VCaP (cell line): Measurements from ENCODE around the gene AASDHPPT.

Experiments used
- H3K27ac ChIP-seq: fragments of 450-650 bp; 2 replicates; pipeline ENCODE4 v1.5.1; 2017
- TF ChIP-seq, protein P1 (sequence below): fragments of 450-650 bp; conservative IDR thresholded peaks from 2 replicates; pipeline ENCODE4 v1.5.1; 2017; ENCODE audit warnings: mild to moderate bottlenecking, moderate library complexity

Gene AASDHPPT

DNA sequence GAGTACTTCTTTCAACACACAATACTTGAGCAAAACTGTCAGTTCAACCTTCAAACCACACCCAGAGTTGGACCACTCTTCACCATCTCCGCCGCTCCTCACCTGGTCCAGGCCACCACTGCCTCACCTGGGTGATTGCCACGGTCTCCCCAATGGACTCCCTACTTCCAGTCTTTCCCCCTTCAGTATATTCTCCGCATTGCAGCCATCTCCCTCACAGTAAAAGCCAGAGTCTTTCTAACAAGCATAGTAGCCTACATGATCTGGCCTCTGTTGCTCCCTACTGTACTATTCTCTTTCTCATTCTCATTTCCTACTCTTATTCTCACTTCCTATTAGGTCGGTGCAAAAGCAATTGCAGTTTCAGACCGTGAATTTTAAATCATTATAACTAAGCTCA, 28.5 kb downstream of the AASDHPPT start:
- H3K27ac ChIP-seq: no peak overlapping the region
- TF ChIP-seq, protein P1, sequence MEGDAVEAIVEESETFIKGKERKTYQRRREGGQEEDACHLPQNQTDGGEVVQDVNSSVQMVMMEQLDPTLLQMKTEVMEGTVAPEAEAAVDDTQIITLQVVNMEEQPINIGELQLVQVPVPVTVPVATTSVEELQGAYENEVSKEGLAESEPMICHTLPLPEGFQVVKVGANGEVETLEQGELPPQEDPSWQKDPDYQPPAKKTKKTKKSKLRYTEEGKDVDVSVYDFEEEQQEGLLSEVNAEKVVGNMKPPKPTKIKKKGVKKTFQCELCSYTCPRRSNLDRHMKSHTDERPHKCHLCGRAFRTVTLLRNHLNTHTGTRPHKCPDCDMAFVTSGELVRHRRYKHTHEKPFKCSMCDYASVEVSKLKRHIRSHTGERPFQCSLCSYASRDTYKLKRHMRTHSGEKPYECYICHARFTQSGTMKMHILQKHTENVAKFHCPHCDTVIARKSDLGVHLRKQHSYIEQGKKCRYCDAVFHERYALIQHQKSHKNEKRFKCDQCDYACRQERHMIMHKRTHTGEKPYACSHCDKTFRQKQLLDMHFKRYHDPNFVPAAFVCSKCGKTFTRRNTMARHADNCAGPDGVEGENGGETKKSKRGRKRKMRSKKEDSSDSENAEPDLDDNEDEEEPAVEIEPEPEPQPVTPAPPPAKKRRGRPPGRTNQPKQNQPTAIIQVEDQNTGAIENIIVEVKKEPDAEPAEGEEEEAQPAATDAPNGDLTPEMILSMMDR: no peak

DNA sequence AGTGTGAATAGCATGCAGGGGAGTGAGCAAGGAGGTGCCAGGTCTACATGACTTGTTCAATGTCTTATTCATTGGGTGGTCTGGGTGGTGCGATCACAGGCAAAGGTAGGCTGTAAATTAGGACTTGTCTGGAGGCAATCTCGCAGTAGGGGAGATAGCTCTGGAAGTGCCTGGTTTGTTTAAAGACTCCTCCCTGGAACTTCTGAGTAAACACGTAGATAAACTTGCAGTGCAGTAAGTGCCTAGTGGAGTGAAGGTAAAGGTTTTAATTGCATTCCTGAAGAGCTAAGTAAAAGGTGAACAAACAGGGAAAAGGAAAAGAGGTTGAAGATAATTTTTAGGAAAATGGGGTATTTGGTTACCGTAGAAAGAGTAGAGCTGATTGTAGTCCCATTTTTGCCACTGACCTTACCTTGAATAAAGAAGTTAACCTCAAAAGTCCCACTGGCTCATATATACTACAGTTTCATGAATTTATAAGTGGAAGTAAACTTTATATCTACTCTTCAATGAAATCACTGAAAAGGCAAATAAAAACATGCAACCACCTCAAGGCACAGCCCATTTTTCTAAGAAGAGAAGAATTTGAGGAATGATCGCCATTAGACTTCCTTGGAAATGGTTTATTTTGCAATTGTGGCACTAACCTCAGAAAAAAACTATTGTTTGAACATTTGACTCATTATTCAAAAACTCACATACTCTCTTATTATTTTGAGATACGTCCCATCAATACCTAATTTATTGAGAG, 44.3 kb downstream of the AASDHPPT start:
- H3K27ac ChIP-seq: no peak overlapping the region
- TF ChIP-seq, protein P1: no peak

DNA sequence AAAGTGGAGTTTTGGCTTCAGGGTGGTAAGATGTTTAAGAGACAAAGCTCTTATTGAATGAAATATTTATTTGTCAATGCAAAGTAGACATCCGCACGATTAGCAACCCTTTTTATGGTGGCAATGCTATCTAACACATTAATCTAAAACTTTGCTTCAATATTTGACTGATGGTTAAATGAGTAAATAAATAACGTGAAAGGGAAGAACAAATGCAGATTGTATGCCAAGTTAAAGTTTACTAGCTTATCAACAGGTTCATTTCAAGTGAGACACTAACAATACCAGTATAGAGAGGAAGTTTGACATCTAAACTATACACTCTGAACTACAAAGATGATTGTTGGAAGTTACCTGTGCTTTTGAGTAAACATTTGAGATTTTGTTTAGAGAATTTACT, 50.1 kb downstream of the AASDHPPT start:
- TF ChIP-seq, protein P1: no peak
- H3K27ac ChIP-seq: peak overlapping the region; percentile 62

DNA sequence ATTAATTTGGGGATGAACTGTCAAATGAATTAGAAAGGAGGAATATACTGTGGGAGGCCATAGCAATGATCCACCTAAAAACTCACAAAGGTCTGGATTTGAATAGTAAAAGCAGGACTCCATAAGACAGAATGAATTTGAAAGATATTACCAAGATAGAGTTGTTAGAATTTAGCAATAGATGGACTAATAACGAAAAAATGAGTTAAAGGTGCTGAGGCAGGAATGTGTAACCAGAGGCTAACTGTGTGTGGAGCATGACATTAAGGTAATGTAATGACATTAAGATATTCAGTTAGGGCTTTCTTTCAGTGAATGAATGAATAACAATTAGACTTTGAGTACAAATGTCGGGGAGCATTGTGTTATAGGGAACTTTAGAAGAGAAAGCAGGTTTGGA, 51.3 kb downstream of the AASDHPPT start:
- H3K27ac ChIP-seq: peak overlapping the region; percentile 62
- TF ChIP-seq, protein P1: no peak

DNA sequence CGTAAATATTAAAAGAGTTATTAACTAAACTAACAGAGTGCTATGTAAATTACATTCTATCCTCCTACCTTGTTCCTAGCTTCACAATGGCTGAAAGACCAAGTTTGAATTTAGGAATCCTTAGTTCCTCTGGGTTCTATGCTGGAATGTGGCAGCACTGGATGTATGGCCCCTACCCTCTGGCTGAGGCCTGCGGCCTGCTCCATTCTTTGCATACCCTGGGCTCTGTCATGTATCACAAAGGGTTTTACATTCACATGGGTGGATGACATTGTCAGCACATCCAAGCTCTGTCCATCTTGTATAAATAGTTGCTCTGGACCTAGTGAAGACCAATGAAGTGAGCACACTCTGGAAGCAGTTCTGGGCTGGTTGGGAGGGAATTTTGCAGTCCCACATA, 54.5 kb downstream of the AASDHPPT start:
- TF ChIP-seq, protein P1: no peak
- H3K27ac ChIP-seq: no peak overlapping the region

DNA sequence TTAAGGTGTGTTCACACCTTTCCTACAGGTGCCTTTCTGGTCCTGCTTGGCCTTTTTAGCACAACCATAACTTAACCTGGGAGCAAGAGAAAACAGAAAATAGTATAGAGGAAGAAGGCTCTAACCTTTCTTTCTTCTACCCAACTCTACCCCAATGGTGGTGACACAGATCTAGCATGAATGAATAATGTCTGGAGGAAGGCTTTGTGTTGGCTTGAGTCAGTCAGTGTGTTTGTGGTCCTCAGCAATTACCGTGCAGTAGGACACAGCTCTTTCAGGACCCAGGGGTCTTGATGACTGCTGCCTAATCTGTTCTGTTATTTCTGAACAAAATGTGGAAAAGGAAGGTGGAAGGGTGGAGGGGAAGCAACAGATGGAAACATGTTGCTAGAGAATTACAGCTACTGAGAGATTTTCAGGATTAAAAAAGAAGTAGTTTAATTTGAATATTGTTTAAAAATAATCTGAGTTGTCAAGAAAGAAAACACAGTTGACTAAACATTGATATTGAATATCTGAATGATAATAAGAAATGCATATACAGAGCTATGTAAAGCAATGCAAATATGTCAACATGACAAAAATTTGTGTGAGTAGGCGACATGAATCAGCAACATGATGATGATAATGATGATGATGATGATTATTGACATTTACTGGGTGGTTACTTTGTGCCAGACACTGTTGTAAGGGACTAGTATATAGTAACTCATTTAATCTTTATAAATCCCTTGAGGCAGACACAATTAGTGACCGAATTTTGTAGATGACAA, 55.3 kb downstream of the AASDHPPT start:
- TF ChIP-seq, protein P1: no peak
- H3K27ac ChIP-seq: no peak overlapping the region

DNA sequence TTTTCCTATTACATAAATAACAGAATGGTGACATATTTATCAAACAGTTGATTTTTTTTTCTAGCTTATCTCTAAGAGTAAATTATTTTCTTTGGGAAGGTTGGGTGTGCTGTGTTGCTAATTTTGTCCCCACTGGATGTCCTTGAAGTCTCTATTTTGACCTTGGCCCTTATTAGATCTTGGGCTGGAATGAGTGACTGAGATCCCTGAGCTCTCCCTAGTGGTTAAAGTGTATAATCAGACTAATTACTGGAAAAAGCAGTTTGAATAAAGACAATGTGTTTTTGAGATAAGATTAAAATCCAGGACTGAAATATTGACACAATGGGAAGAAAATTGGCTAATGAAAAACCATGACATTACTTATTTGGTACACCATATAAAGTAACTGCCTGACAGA, 56.1 kb downstream of the AASDHPPT start:
- no peak overlapping the region for H3K27ac ChIP-seq
- TF ChIP-seq, protein P1: peak; percentile 73
